Spleen (tissue), 11 donors: Measurements from ENCODE around the gene PREP. TPM values are rescaled to one million over a fixed set of nuclear protein-coding genes. Genes with fewer than 3 reads are reported as not detected.

Experiments
- DNase-seq: peaks from one replicate; pipeline ENCODE4 v3.0.0-alpha.2; 2020
- H3K27ac ChIP-seq, 8 donors: fragments of 200-600 bp; sonication (generic) in 7 of 8; 1 replicate in 4 of 8; 2 replicates in 4 of 8; pipeline versions ENCODE4 v1.5.0 to v1.8.0; 2016 to 2021; ENCODE audit warnings: inconsistent platforms in 4 of 8, mild to moderate bottlenecking in 4 of 8, moderate library complexity in 1 of 8
- H3K27me3 ChIP-seq, 7 donors: fragments of 200-600 bp; sonication (generic) in 6 of 7; replicated peaks in 1 of 7; 1 replicate in 4 of 7; 2 replicates in 3 of 7; pipeline versions ENCODE4 v1.5.0 to v1.8.0; 2016 to 2021; ENCODE audit warnings: inconsistent platforms in 3 of 7, mild to moderate bottlenecking in 1 of 7
- H3K36me3 ChIP-seq, 6 donors: fragments of 200-600 bp; sonication (generic) in 5 of 6; 1 replicate in 4 of 6; 2 replicates in 2 of 6; pipeline versions ENCODE4 v1.5.0 to v1.8.0; 2016 to 2021; ENCODE audit warnings: inconsistent platforms in 2 of 6
- H3K4me1 ChIP-seq, 6 donors: fragments of 200-600 bp; sonication (generic) in 5 of 6; 1 replicate in 3 of 6; 2 replicates in 3 of 6; pipeline versions ENCODE4 v1.5.0 to v1.8.0; 2016 to 2021; ENCODE audit warnings: inconsistent platforms in 3 of 6
- H3K4me3 ChIP-seq, 8 donors: fragments of 200-600 bp; sonication (generic) in 7 of 8; 1 replicate in 4 of 8; 2 replicates in 4 of 8; pipeline versions ENCODE4 v1.5.0 to v1.8.0; 2016 to 2021; ENCODE audit warnings: inconsistent platforms in 4 of 8, mild to moderate bottlenecking in 4 of 8, moderate library complexity in 2 of 8
- H3K9me3 ChIP-seq, 8 donors: fragments of 200-600 bp; sonication (generic) in 7 of 8; 1 replicate in 4 of 8; 2 replicates in 4 of 8; pipeline versions ENCODE4 v1.5.0 to v1.8.0; 2016 to 2021; ENCODE audit warnings: inconsistent platforms in 4 of 8
- POLR2A ChIP-seq, 3 donors: fragments of 450-650 bp; IDR thresholded peaks; one replicate each; pipeline ENCODE4 v1.5.1; 2017; ENCODE audit warnings: antibody characterized with exemption in 3 of 3, mild to moderate bottlenecking in 1 of 3
- POLR2AphosphoS5 ChIP-seq, 3 donors: sonication (generic); formaldehyde crosslinking; IDR thresholded peaks; one replicate each; pipeline ENCODE4 v1.5.1; 2017; ENCODE audit warnings: antibody characterized with exemption in 3 of 3
- WGBS, 5 donors: extraction: QIAGEN DNeasy Blood & Tissue Kit in 3 of 5; methylation state at CpG; one replicate each; pipeline versions ENCODE4 v1.1.5 to v1.1.7; 2013 to 2018; 5-methylcytosine and 5-hydroxymethylcytosine counted together
- intact Hi-C: fragments of 100-400 bp; cut with DNase I; formaldehyde crosslinking; loops from one replicate; pipeline ENCODE4 v1.15.0; 2023; ENCODE audit warnings: low total_unique reads
- polyA plus RNA-seq, 3 donors: library from polyadenylated mRNA; stranded (reverse); fragments of 200-250 nt; gene quantifications; one replicate each; pipeline ENCODE4 v1.2.1, GENCODE V29; 2013
- total RNA-seq, 7 donors: library from RNA; depleted of rRNA in 3 of 7; stranded (reverse); fragments of >200 nt in 3 of 7; fragmentation: NEBNext Ultra II Directional in 4 of 7; extraction: Animal tissue kit (Norgen Biotek cat#: 25700) in 4 of 7; gene quantifications; one replicate each; pipeline versions ENCODE4 v1.1.0 to v1.2.1, GENCODE V29; 2016 to 2021
- TF ChIP-seq, protein P1 (sequence below), 11 experiments: fragments of 200-600 bp in 7 of 11; fragments of 450-650 bp in 4 of 11; sonication (generic) in 4 of 11; IDR thresholded peaks in 8 of 11; conservative IDR thresholded peaks in 3 of 11; 1 replicate in 7 of 11; 2 replicates in 4 of 11; pipeline versions ENCODE4 v1.4.0 to v1.8.0; 2016 to 2021; ENCODE audit warnings: antibody characterized with exemption in 11 of 11, inconsistent platforms in 4 of 11, mild to moderate bottlenecking in 1 of 11
- donor health status: healthy with polysubstance abuse.
- donor health status: DM: no; HTN: no; CAD: no; lungs with moderate emphysema.
- donor health status: DM: no; HTN: no; CAD: no.
- donor health status: Bipolar disorder and iron deficiency.
- donor health status: healthy.
- donor health status: DM: no; HTN: no; CAD: no.
- donor health status: DM: yes; HTN: yes; CAD: no.

PREP gene
- total and polyA plus RNA-seq, 10 donors = 9.8 to 22.9 (median 18.5) TPM

DNA sequence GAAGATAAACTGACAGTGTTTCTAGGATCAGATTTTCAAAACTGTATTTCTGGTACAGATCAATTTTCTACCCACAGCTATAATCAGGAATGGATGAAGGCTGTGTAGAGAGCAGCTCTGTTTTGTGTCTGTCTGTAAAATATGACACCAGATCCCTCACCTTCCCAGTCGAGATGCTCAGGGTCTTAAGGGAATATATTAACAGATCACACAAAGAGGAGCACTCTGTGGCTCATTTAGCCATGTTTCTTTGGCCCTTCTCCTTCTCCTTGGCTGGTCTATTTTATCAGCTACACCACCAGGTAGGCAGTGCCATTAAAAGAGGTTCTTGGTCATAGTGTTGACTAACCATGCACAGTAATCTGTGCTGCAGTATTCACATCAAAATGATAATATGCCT is 82.6 kb downstream of the PREP start:
- intact Hi-C loops = no loop called here
- Histone ChIP-seq H3K36me3 (peaks cover 4 to 97% (median 40%) of the 10 kb centered on the region in 6 donors), H3K27me3 (no peaks in the 10 kb centered on the region), H3K4me1 (no peaks in the 10 kb centered on the region), H3K27ac (no peak overlapping the region), H3K9me3 (no peaks in the 10 kb centered on the region), H3K4me3 (no peak overlapping the region)
- TF ChIP-seq POLR2AphosphoS5 (IDR thresholded peaks at IDR 0.05) (no peak), POLR2A (IDR thresholded peaks at IDR 0.05) (no peak)
- TF ChIP-seq, protein P1, sequence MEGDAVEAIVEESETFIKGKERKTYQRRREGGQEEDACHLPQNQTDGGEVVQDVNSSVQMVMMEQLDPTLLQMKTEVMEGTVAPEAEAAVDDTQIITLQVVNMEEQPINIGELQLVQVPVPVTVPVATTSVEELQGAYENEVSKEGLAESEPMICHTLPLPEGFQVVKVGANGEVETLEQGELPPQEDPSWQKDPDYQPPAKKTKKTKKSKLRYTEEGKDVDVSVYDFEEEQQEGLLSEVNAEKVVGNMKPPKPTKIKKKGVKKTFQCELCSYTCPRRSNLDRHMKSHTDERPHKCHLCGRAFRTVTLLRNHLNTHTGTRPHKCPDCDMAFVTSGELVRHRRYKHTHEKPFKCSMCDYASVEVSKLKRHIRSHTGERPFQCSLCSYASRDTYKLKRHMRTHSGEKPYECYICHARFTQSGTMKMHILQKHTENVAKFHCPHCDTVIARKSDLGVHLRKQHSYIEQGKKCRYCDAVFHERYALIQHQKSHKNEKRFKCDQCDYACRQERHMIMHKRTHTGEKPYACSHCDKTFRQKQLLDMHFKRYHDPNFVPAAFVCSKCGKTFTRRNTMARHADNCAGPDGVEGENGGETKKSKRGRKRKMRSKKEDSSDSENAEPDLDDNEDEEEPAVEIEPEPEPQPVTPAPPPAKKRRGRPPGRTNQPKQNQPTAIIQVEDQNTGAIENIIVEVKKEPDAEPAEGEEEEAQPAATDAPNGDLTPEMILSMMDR (IDR thresholded peaks at IDR 0.05 in 8 of 11, conservative IDR thresholded peaks at IDR 0.05 in 3 of 11) = no peak
- no peak for DNase-seq
- 76 to 100% (median 90%) methylated on average over 1 of the region's 1 CpG for WGBS, 5 donors

DNA sequence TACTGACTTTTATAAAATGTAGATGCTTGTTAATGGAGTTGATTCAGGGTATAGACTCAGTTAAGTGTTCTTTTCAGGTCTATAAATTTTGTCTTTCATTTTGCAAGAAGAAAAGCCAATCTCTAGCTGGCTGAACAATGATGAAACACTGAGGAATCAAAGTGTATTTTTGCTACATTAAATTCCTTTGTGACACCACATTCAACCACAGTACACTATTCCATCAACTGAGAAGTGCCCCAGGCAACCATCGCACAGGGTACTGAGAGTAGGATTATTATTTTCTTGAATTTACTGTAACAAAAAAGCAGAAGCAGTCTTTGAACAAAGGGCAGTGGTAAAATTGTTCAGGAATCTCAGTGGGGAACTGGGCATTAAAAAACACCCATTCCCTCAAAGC is 83.6 kb downstream of the PREP start:
- intact Hi-C loops = no loop called here
- Histone ChIP-seq H3K36me3 (peaks cover 4 to 97% (median 39%) of the 10 kb centered on the region in 6 donors), H3K4me1 (no peaks in the 10 kb centered on the region), H3K4me3 (no peak overlapping the region), H3K9me3 (no peaks in the 10 kb centered on the region), H3K27ac (no peak overlapping the region), H3K27me3 (no peaks in the 10 kb centered on the region)
- 91 to 100% (median 96%) methylated on average over 1 of the region's 1 CpG for WGBS, 5 donors
- TF ChIP-seq POLR2A (IDR thresholded peaks at IDR 0.05) (no peak), POLR2AphosphoS5 (IDR thresholded peaks at IDR 0.05) (no peak)
- TF ChIP-seq, protein P1 (IDR thresholded peaks at IDR 0.05 in 8 of 11, conservative IDR thresholded peaks at IDR 0.05 in 3 of 11) = no peak
- DNase-seq = no peak

DNA sequence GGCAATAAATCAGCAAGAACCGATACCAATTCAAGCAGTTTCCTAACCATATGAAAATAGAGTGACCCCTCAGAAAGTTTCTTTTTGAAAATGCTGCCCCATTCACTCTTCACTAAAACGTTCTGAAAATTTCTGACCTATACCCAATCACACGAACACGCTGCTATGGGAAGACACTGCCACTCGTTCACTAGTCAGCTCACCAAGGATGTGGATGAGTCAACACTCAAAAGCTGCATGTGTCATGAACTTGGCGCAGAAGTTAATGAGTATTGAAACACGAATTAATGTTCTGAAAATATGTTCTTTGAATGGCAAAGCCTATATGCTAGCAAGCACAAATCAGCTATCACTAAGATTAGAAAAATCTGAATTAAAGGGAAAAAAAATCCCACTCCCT is 84.2 kb downstream of the PREP start:
- 85 to 94% (median 90%) methylated on average over 7 of the region's 7 CpGs for WGBS, 5 donors
- H3K36me3 ChIP-seq = peaks cover 4 to 96% (median 35%) of the 10 kb centered on the region in 6 donors
- TF ChIP-seq POLR2AphosphoS5 (IDR thresholded peaks at IDR 0.05) (no peak), POLR2A (IDR thresholded peaks at IDR 0.05) (no peak)
- TF ChIP-seq, protein P1 (IDR thresholded peaks at IDR 0.05 in 8 of 11, conservative IDR thresholded peaks at IDR 0.05 in 3 of 11) = no peak
- DNase-seq = no peak
- no peaks in the 10 kb centered on the region for H3K4me1 ChIP-seq
- no peaks in the 10 kb centered on the region for H3K27me3 ChIP-seq
- H3K9me3 ChIP-seq = no peaks in the 10 kb centered on the region
- intact Hi-C loops = no loop called here
- no peak overlapping the region for H3K4me3 ChIP-seq
- H3K27ac ChIP-seq = no peak overlapping the region

DNA sequence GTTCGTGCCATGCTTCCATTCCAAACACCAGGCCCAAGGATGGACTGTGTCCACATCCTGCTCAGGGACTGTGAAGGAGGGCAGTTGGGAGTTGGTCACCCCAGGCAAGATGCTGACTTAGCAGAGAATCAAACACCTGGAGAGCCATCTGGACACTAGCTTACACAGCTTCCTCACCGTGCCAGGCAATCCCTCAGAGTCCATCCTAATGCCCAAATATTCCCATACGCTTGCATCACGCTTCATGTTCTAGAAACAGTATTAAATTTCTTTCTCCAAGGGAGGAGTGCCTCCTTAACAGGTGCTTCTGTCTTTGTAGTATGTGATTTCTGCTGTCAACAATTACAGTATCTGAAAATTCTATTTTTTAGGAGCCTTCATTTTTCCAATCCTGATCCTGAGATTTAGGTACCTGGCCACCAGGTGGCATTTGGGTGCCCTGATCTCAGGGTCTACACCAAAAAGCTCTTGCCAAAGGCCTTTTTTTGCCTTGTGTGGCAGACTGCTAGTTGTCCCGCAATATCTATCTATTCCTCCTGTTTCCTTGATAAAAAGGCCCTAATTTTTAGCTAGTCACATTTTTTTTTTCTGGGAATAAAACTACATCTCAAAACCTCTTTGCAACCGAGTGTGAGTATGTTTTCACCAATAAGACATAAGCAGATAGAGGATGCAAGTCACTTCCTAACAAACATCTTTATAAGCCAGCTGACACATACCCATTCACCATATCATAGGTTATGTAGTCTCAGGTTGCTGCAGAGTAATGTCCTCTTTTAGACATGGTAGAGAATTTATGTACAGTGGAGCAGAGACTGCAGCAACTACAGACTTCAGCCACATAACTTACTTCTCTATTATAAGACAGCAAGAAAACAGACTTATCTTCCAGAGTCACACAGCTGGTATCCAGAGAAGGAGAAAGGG is 85.0 kb downstream of the PREP start:
- Histone ChIP-seq H3K4me1 (no peaks in the 10 kb centered on the region), H3K36me3 (peaks cover 3 to 96% (median 29%) of the 10 kb centered on the region in 6 donors), H3K27me3 (no peaks in the 10 kb centered on the region), H3K4me3 (no peak overlapping the region), H3K27ac (no peak overlapping the region), H3K9me3 (no peaks in the 10 kb centered on the region)
- DNase-seq = no peak
- 90 to 99% (median 95%) methylated on average over 6 of the region's 6 CpGs for WGBS, 5 donors
- TF ChIP-seq, protein P1 (IDR thresholded peaks at IDR 0.05 in 8 of 11, conservative IDR thresholded peaks at IDR 0.05 in 3 of 11) = peak in 1 of 11 experiments; percentile 25
- no peak for TF ChIP-seq POLR2A (IDR thresholded peaks at IDR 0.05)
- TF ChIP-seq POLR2AphosphoS5 (IDR thresholded peaks at IDR 0.05) = no peak
- intact Hi-C loops = no loop called here
